ENCODE results near the gene DOCK4.

- TF ChIP-seq, protein P1, sequence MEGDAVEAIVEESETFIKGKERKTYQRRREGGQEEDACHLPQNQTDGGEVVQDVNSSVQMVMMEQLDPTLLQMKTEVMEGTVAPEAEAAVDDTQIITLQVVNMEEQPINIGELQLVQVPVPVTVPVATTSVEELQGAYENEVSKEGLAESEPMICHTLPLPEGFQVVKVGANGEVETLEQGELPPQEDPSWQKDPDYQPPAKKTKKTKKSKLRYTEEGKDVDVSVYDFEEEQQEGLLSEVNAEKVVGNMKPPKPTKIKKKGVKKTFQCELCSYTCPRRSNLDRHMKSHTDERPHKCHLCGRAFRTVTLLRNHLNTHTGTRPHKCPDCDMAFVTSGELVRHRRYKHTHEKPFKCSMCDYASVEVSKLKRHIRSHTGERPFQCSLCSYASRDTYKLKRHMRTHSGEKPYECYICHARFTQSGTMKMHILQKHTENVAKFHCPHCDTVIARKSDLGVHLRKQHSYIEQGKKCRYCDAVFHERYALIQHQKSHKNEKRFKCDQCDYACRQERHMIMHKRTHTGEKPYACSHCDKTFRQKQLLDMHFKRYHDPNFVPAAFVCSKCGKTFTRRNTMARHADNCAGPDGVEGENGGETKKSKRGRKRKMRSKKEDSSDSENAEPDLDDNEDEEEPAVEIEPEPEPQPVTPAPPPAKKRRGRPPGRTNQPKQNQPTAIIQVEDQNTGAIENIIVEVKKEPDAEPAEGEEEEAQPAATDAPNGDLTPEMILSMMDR (IDR thresholded peaks at IDR 0.05), result no peak
- no peak for TF ChIP-seq ZFX (IDR thresholded peaks at IDR 0.05; ENCODE audit: borderline replicate concordance)
These were observed 366.9 kb downstream of the DOCK4 start for GRCh38 chr7:111839261-111839660.

Measured in 22Rv1 (cell line).